ENCODE results near the gene RTN4IP1. TPM values are rescaled to one million over a fixed set of nuclear protein-coding genes. Genes with fewer than 3 reads are reported as not detected.

RTN4IP1 gene
- total and polyA plus RNA-seq, 10 of the 15 experiments (the other 5 are each of a cell fraction or from before 2014, with no cell fraction given), result 8.2 to 17.0 (median 9.8) TPM

- Histone ChIP-seq H3K9ac (ENCODE audit: control insufficient read depth, insufficient read depth, low read length) (no peak overlapping the region), H3K9me3 (replicated peaks; ENCODE audit: control insufficient read depth, insufficient read depth, low read length) (no peaks in the 10 kb centered on the region), H4K20me1 (ENCODE audit: control insufficient read depth, insufficient read depth) (no peaks in the 10 kb centered on the region), H3K4me3 (no peak overlapping the region), H3K27me3 (replicated peaks in 1 of 2; ENCODE audit: control insufficient read depth in 2 of 2, insufficient read depth in 2 of 2, low read length in 1 of 2) (no peaks in the 10 kb centered on the region), H3K79me2 (ENCODE audit: control insufficient read depth, insufficient read depth, low read length) (peaks cover 33% of the 10 kb centered on the region), H3K4me2 (ENCODE audit: control insufficient read depth, insufficient read depth) (no peak overlapping the region), H3K27ac (ENCODE audit: control insufficient read depth, insufficient read depth) (no peak overlapping the region), H3K36me3 (ENCODE audit: control insufficient read depth in 2 of 2, insufficient read depth in 2 of 2, low read length in 1 of 2) (peaks cover 0 to 44% of the 10 kb centered on the region in 2 experiments; a peak in 3 of 4 replicates), H2AFZ (ENCODE audit: control insufficient read depth, low read depth, low read length) (no peak overlapping the region), H3K4me1 (ENCODE audit: control insufficient read depth, insufficient read depth, low read length) (peaks cover 22% of the 10 kb centered on the region)
- CTCF ChIA-PET, result interaction anchor here (1.6 kb wide), 1 partner anchor 14 kb away, joined by 6 read pairs; no protein-coding TSS in a partner anchor
- WGBS (ENCODE audit: insufficient coverage, insufficient replicate concordance, low lambda C conversion rate, missing lambda C conversion rate), result 83% methylated on average over 1 of the region's 1 CpG
- SMC1A ChIA-PET (ENCODE audit: uncharacterized antibody, unreplicated experiment), result interaction anchor here (0.9 to 2.0 kb wide), 3 partner anchors 9 to 37 kb away, joined by 3 to 7 read pairs (median 3); no protein-coding TSS in a partner anchor
- intact Hi-C loops (cut with micrococcal nuclease; ENCODE audit: unreplicated experiment), result no loop called here
- RAD21 ChIA-PET (ENCODE audit: unreplicated experiment), result interaction anchor here (0.8 kb wide), 2 partner anchors 11 to 36 kb away, joined by 3 read pairs; no protein-coding TSS in a partner anchor
- DNase-seq (ENCODE audit: low read depth, low spot score) (no peak), FAIRE-seq (no peak), ATAC-seq (no peak)
- BruUV-seq (replicated peaks), result TSS peak; percentile 4
- POLR2A ChIA-PET, result no interaction called here
- in situ Hi-C loops (cut with MboI), result no loop called here
- TF ChIP-seq SIN3A (IDR thresholded peaks at IDR 0.05; ENCODE audit: low read depth, low read length), result no peak
- no peak for TF ChIP-seq IKZF1 (conservative IDR thresholded peaks at IDR 0.05)
Measured at GRCh38 chr6:106530026-106530425, 99.3 kb downstream of the RTN4IP1 start.

DNA sequence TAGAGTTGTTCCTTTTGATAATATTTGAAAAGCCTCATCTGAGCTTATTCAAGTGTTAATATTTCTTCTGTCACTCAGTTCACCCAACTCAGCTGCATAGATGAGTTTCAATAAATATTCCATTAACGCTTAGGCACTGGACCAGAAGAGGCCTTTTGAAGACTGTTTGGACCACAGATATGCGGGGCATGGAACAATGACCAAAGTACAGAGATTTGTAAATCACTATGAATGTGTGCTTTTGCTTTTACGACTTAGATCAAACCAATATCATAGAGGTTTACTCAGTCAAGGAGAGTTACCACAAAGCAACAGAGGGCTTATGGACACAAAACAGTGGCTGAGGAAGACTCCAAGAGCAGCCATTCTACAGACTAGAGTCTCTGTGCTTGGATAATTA lies 99.9 kb downstream of the RTN4IP1 start:
- BruUV-seq (replicated peaks), result no TSS peak
- intact Hi-C loops (cut with micrococcal nuclease; ENCODE audit: unreplicated experiment), result no loop called here
- WGBS (ENCODE audit: insufficient coverage, insufficient replicate concordance, low lambda C conversion rate, missing lambda C conversion rate), result 66% methylated on average over 3 of the region's 3 CpGs
- in situ Hi-C loops (cut with MboI), result no loop called here
- Histone ChIP-seq H4K20me1 (ENCODE audit: control insufficient read depth, insufficient read depth) (no peaks in the 10 kb centered on the region), H3K27me3 (replicated peaks in 1 of 2; ENCODE audit: control insufficient read depth in 2 of 2, insufficient read depth in 2 of 2, low read length in 1 of 2) (no peaks in the 10 kb centered on the region), H3K27ac (ENCODE audit: control insufficient read depth, insufficient read depth) (no peak overlapping the region), H3K4me2 (ENCODE audit: control insufficient read depth, insufficient read depth) (no peak overlapping the region), H3K79me2 (ENCODE audit: control insufficient read depth, insufficient read depth, low read length) (peaks cover 37% of the 10 kb centered on the region), H2AFZ (ENCODE audit: control insufficient read depth, low read depth, low read length) (no peak overlapping the region), H3K36me3 (ENCODE audit: control insufficient read depth in 2 of 2, insufficient read depth in 2 of 2, low read length in 1 of 2) (peaks cover 0 to 44% of the 10 kb centered on the region in 2 experiments; a peak in 3 of 4 replicates), H3K9ac (ENCODE audit: control insufficient read depth, insufficient read depth, low read length) (no peak overlapping the region), H3K4me3 (no peak overlapping the region), H3K9me3 (replicated peaks; ENCODE audit: control insufficient read depth, insufficient read depth, low read length) (no peaks in the 10 kb centered on the region), H3K4me1 (ENCODE audit: control insufficient read depth, insufficient read depth, low read length) (peaks cover 18% of the 10 kb centered on the region)
- ChIA-PET POLR2A (no interaction called here), SMC1A (ENCODE audit: uncharacterized antibody, unreplicated experiment) (interaction anchor here (0.9 to 2.0 kb wide), 4 partner anchors 9 to 37 kb away, joined by 3 to 7 read pairs (median 4); no protein-coding TSS in a partner anchor), RAD21 (ENCODE audit: unreplicated experiment) (interaction anchor here (0.8 kb wide), 2 partner anchors 10 to 37 kb away, joined by 3 read pairs; no protein-coding TSS in a partner anchor), CTCF (interaction anchor here (1.1 to 1.6 kb wide), 2 partner anchors 13 to 17 kb away, joined by 3 to 6 read pairs; no protein-coding TSS in a partner anchor)
- DNase-seq (ENCODE audit: low read depth, low spot score), result no peak
- no peak for FAIRE-seq
- TF ChIP-seq LARP7 (IDR thresholded peaks at IDR 0.05), result no peak
- TF ChIP-seq RAD21 (IDR thresholded peaks at IDR 0.05; ENCODE audit: insufficient read depth, low read depth, low read length), result no peak
- no peak for TF ChIP-seq SREBF2 (IDR thresholded peaks at IDR 0.05; ENCODE audit: low read length)
- TF ChIP-seq JUND (IDR thresholded peaks at IDR 0.05; ENCODE audit: low read depth, low read length), result no peak
- TF ChIP-seq TAF1 (IDR thresholded peaks at IDR 0.05; ENCODE audit: borderline replicate concordance, low read depth, low read length), result no peak
- TF ChIP-seq NFIC (IDR thresholded peaks at IDR 0.05; ENCODE audit: low read depth, low read length), result no peak
- TF ChIP-seq, protein P1, sequence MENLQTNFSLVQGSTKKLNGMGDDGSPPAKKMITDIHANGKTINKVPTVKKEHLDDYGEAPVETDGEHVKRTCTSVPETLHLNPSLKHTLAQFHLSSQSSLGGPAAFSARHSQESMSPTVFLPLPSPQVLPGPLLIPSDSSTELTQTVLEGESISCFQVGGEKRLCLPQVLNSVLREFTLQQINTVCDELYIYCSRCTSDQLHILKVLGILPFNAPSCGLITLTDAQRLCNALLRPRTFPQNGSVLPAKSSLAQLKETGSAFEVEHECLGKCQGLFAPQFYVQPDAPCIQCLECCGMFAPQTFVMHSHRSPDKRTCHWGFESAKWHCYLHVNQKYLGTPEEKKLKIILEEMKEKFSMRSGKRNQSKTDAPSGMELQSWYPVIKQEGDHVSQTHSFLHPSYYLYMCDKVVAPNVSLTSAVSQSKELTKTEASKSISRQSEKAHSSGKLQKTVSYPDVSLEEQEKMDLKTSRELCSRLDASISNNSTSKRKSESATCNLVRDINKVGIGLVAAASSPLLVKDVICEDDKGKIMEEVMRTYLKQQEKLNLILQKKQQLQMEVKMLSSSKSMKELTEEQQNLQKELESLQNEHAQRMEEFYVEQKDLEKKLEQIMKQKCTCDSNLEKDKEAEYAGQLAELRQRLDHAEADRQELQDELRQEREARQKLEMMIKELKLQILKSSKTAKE (IDR thresholded peaks at IDR 0.05; ENCODE audit: low read depth, poor library complexity, severe bottlenecking), result no peak
- no peak for TF ChIP-seq ZBTB33 (IDR thresholded peaks at IDR 0.05)
- no peak for TF ChIP-seq ZNF384 (IDR thresholded peaks at IDR 0.05; ENCODE audit: borderline replicate concordance, low read depth, low read length)
- no peak for TF ChIP-seq PML (IDR thresholded peaks at IDR 0.05; ENCODE audit: low read length)
- no peak for TF ChIP-seq EP300 (IDR thresholded peaks at IDR 0.05; ENCODE audit: borderline replicate concordance in 1 of 2, control insufficient read depth in 1 of 2, low read depth in 2 of 2, low read length in 2 of 2)
- TF ChIP-seq CEBPB (IDR thresholded peaks at IDR 0.05; ENCODE audit: borderline replicate concordance in 1 of 2, low read depth in 2 of 2, low read length in 2 of 2), result no peak
- ATAC-seq, result no peak

Measured in GM12878 (cell line).